ENCODE results near the gene HCN1. TPM values are rescaled to one million over a fixed set of nuclear protein-coding genes. Genes with fewer than 3 reads are reported as not detected.
A peak's percentile ranks its signal among the peaks of the same experiment; 100 is the strongest.

HCN1 gene
- total RNA-seq (not detected), polyA plus RNA-seq (not detected)
- long read RNA-seq, donor 1, result 0 reads
- long read RNA-seq, donor 2, result 0 reads

GRCh38 chr5:45696206-45696836, at the start of gene HCN1:
TSS of gene HCN1 (minus strand) at chr5:45696380.
- TF ChIP-seq CTCF (IDR thresholded peaks at IDR 0.05 in 8 of 11, conservative IDR thresholded peaks at IDR 0.05 in 3 of 11), result peak in 7 of 11 experiments; percentile 30 to 60 (median 51)
- TF ChIP-seq POLR2AphosphoS5 (IDR thresholded peaks at IDR 0.05), result no peak
- TF ChIP-seq POLR2A (IDR thresholded peaks at IDR 0.05), result no peak
- DNase-seq, result peak; percentile 82
- peaks cover 0 to 11% (median 7%) of the 10 kb centered on the region in 6 donors for H3K4me1 ChIP-seq
- H3K27me3 ChIP-seq (replicated peaks in 1 of 7), result peaks cover 0 to 50% (median 18%) of the 10 kb centered on the region in 7 donors
- 15 to 33% (median 19%) methylated on average over 22 to 46 of the region's 46 CpGs for WGBS, 5 donors
- intact Hi-C loops (cut with DNase I; ENCODE audit: low total_unique reads), result no loop called here
- no peaks in the 10 kb centered on the region for H3K36me3 ChIP-seq
- H3K27ac ChIP-seq, result no peak within 1 kb of the TSS
- peak within 1 kb of the TSS in 5 of 8 donors; percentile 6 to 53 (median 20) for H3K4me3 ChIP-seq
- peaks cover 0 to 17% (median 0%) of the 10 kb centered on the region in 8 donors for H3K9me3 ChIP-seq

GRCh38 chr5:45741110-45741509, 44.9 kb upstream of the HCN1 start:
- H3K4me3 ChIP-seq, result no peak overlapping the region
- TF ChIP-seq POLR2A (IDR thresholded peaks at IDR 0.05), result no peak
- TF ChIP-seq CTCF (IDR thresholded peaks at IDR 0.05 in 8 of 11, conservative IDR thresholded peaks at IDR 0.05 in 3 of 11), result no peak
- no peak for TF ChIP-seq POLR2AphosphoS5 (IDR thresholded peaks at IDR 0.05)

GRCh38 chr5:45737153-45737552, 41.0 kb upstream of the HCN1 start:
- DNase-seq, result no peak

More at GRCh38 chr5:45741110-45741509, 44.9 kb upstream of the HCN1 start:
- H3K27me3 ChIP-seq (replicated peaks in 1 of 7), result no peaks in the 10 kb centered on the region
- H3K36me3 ChIP-seq, result no peaks in the 10 kb centered on the region
- intact Hi-C loops (cut with DNase I; ENCODE audit: low total_unique reads), result no loop called here
- DNase-seq, result no peak
- H3K27ac ChIP-seq, result no peak overlapping the region
- WGBS, 5 donors, result 40 to 69% (median 57%) methylated on average over 5 of the region's 5 CpGs
- H3K4me1 ChIP-seq, result no peaks in the 10 kb centered on the region
- H3K9me3 ChIP-seq, result peaks cover 0 to 27% (median 8%) of the 10 kb centered on the region in 8 donors

More at GRCh38 chr5:45737153-45737552, 41.0 kb upstream of the HCN1 start:
- 58 to 69% (median 66%) methylated on average over 5 of the region's 5 CpGs for WGBS, 5 donors
- intact Hi-C loops (cut with DNase I; ENCODE audit: low total_unique reads), result no loop called here
- no peak for TF ChIP-seq CTCF (IDR thresholded peaks at IDR 0.05 in 8 of 11, conservative IDR thresholded peaks at IDR 0.05 in 3 of 11)
- TF ChIP-seq POLR2AphosphoS5 (IDR thresholded peaks at IDR 0.05), result no peak
- TF ChIP-seq POLR2A (IDR thresholded peaks at IDR 0.05), result no peak
- peaks cover 0 to 45% (median 13%) of the 10 kb centered on the region in 8 donors for H3K9me3 ChIP-seq
- H3K27me3 ChIP-seq (replicated peaks in 1 of 7), result no peaks in the 10 kb centered on the region
- no peaks in the 10 kb centered on the region for H3K36me3 ChIP-seq
- no peak overlapping the region for H3K4me3 ChIP-seq
- H3K4me1 ChIP-seq, result no peaks in the 10 kb centered on the region
- no peak overlapping the region for H3K27ac ChIP-seq
